OCI-LY3 (cell line): ENCODE data around the gene PLPPR1.

ENCODE experiments used
- H2AFZ ChIP-seq: fragments of 200-600, 300-600 bp; shearing (Covaris generic); 2 replicates; pipeline ENCODE4 v1.6.0; 2014; ENCODE audit warnings: antibody characterized with exemption, low read depth, low read length
- H3K27ac ChIP-seq: fragments of 200-600, 300-600 bp; sonication (generic); 2 replicates; pipeline ENCODE4 v1.5.1; 2014; ENCODE audit warnings: mild to moderate bottlenecking, low read length, moderate library complexity, mixed read lengths
- H3K27me3 ChIP-seq: fragments of 200-600, 300-600 bp; sonication (generic); 2 replicates; pipeline ENCODE4 v1.6.1; 2014; ENCODE audit warnings: low read depth, low read length, mixed read lengths
- H3K36me3 ChIP-seq: fragments of 200-600, 300-600 bp; sonication (generic); replicated peaks from 2 replicates; pipeline ENCODE3; 2014; ENCODE audit warnings: low read depth, low read length, mixed read lengths
- H3K4me1 ChIP-seq: fragments of 300-600, 200-600 bp; sonication (generic); 2 replicates; pipeline ENCODE4 v1.6.1; 2014; ENCODE audit warnings: low read length, mixed read lengths
- H3K4me2 ChIP-seq: fragments of 200-600, 300-600 bp; sonication (generic); 2 replicates; pipeline ENCODE4 v1.6.1; 2014; ENCODE audit warnings: low read length, mixed read lengths
- H3K4me3 ChIP-seq: fragments of 300-600, 200-600 bp; sonication (generic); 2 replicates; pipeline ENCODE4 v1.5.1; 2014; ENCODE audit warnings: antibody characterized with exemption, mild to moderate bottlenecking, low read length, moderate library complexity
- H3K79me2 ChIP-seq: fragments of 300-600, 200-600 bp; shearing (Covaris generic); 2 replicates; pipeline ENCODE4 v1.6.1; 2014; ENCODE audit warnings: mild to moderate bottlenecking, low read length, mixed read lengths
- H3K9ac ChIP-seq: fragments of 300-600, 200-600 bp; shearing (Covaris generic); 2 replicates; pipeline ENCODE4 v1.6.0; 2014; ENCODE audit warnings: mild to moderate bottlenecking, low read length, moderate library complexity
- H3K9me3 ChIP-seq: fragments of 200-600, 300-600 bp; shearing (Covaris generic); 2 replicates; pipeline ENCODE4 v1.6.1; 2014; ENCODE audit warnings: low read length, mixed read lengths; ENCODE audit not compliant: insufficient read depth
- H4K20me1 ChIP-seq: fragments of 200-600, 300-600 bp; sonication (generic); 2 replicates; pipeline ENCODE4 v1.6.1; 2016; ENCODE audit warnings: low read length, mixed read lengths; ENCODE audit not compliant: insufficient read depth
- CTCF ChIP-seq: fragments of 200-600, 300-600 bp; sonication (generic); IDR thresholded peaks from 2 replicates; pipeline ENCODE4 v1.5.1; 2014; ENCODE audit warnings: antibody characterized with exemption, low read length, low read depth
- EZH2phosphoT487 ChIP-seq: fragments of 200-600 bp; shearing (Covaris generic); IDR thresholded peaks from 2 replicates; pipeline ENCODE4 v1.6.1; 2018; ENCODE audit warnings: antibody characterized with exemption, mixed run types, low read depth

PLPPR1 gene

GRCh38 chr9:101128623-101129022 is 100.1 kb downstream of the PLPPR1 start:
- no peak overlapping the region for H3K4me2 ChIP-seq
- no peak for TF ChIP-seq EZH2phosphoT487
- no peak for TF ChIP-seq CTCF
- H3K27ac ChIP-seq = no peak overlapping the region
- H3K36me3 ChIP-seq = no peaks in the 10 kb centered on the region
- no peak overlapping the region for H3K9ac ChIP-seq
- H2AFZ ChIP-seq = no peak overlapping the region
- H4K20me1 ChIP-seq = no peaks in the 10 kb centered on the region
- H3K79me2 ChIP-seq = no peaks in the 10 kb centered on the region
- peaks cover 7% of the 10 kb centered on the region; the same call in 1 of the 2 replicates for H3K9me3 ChIP-seq
- H3K4me1 ChIP-seq = peaks cover 16% of the 10 kb centered on the region; the same call in 1 of the 2 replicates
- no peak overlapping the region for H3K4me3 ChIP-seq
- H3K27me3 ChIP-seq = 0 out of 2 replicates have a peak, but pooled peaks cover 3% of the 10 kb centered on the region

DNA sequence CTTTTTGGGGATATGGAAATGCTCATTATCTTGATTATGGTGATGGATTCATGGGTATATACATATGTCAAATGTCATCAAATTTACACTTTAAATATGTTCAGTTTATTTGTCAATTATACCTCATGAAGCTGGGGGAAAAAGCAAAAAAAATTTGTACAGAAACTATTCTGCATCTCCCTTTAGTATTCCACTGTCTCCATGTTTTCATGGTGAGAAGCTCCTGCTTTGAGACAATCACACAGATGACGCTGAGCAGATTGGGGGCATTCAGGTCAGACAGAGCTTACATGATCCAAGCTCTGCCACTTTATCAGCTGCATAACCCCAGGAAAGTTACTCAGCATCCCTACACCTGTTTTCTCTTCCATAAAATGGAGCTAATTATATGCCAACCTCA is 101.5 kb downstream of the PLPPR1 start:
- Histone ChIP-seq H3K4me3 (no peak overlapping the region), H3K9me3 (peaks cover 7% of the 10 kb centered on the region; the same call in 1 of the 2 replicates), H3K4me1 (peaks cover 16% of the 10 kb centered on the region; the same call in 1 of the 2 replicates), H3K79me2 (no peaks in the 10 kb centered on the region), H3K4me2 (no peak overlapping the region), H3K27ac (no peak overlapping the region), H4K20me1 (no peaks in the 10 kb centered on the region), H2AFZ (no peak overlapping the region), H3K9ac (no peak overlapping the region), H3K36me3 (no peaks in the 10 kb centered on the region), H3K27me3 (peaks cover 3% of the 10 kb centered on the region; the same call in 1 of the 2 replicates)
- TF ChIP-seq CTCF = no peak
- TF ChIP-seq EZH2phosphoT487 = no peak

GRCh38 chr9:101131326-101131725 is 102.8 kb downstream of the PLPPR1 start:
- no peak overlapping the region for H3K9ac ChIP-seq
- H4K20me1 ChIP-seq = no peaks in the 10 kb centered on the region
- no peak overlapping the region for H2AFZ ChIP-seq
- no peak overlapping the region for H3K4me2 ChIP-seq
- peaks cover 11% of the 10 kb centered on the region for H3K27me3 ChIP-seq
- H3K9me3 ChIP-seq = peaks cover 7% of the 10 kb centered on the region; the same call in 1 of the 2 replicates
- no peaks in the 10 kb centered on the region for H3K36me3 ChIP-seq
- no peak overlapping the region for H3K27ac ChIP-seq
- no peak overlapping the region for H3K4me3 ChIP-seq
- TF ChIP-seq CTCF = no peak
- no peak for TF ChIP-seq EZH2phosphoT487
- no peaks in the 10 kb centered on the region for H3K79me2 ChIP-seq
- peaks cover 6% of the 10 kb centered on the region; the same call in 1 of the 2 replicates for H3K4me1 ChIP-seq

GRCh38 chr9:101132801-101133200 is 104.3 kb downstream of the PLPPR1 start:
- Histone ChIP-seq H3K79me2 (no peaks in the 10 kb centered on the region), H3K9ac (no peak overlapping the region), H3K4me1 (no peaks in the 10 kb centered on the region), H3K4me2 (no peak overlapping the region), H3K27me3 (peaks cover 11% of the 10 kb centered on the region), H4K20me1 (no peaks in the 10 kb centered on the region), H3K36me3 (no peaks in the 10 kb centered on the region), H3K27ac (no peak overlapping the region), H3K9me3 (peaks cover 3% of the 10 kb centered on the region; the same call in 1 of the 2 replicates), H3K4me3 (no peak overlapping the region), H2AFZ (no peak overlapping the region)
- TF ChIP-seq EZH2phosphoT487 (no peak), CTCF (no peak)
